ENCODE data around the gene OSTF1.

The OSTF1 gene

DNA sequence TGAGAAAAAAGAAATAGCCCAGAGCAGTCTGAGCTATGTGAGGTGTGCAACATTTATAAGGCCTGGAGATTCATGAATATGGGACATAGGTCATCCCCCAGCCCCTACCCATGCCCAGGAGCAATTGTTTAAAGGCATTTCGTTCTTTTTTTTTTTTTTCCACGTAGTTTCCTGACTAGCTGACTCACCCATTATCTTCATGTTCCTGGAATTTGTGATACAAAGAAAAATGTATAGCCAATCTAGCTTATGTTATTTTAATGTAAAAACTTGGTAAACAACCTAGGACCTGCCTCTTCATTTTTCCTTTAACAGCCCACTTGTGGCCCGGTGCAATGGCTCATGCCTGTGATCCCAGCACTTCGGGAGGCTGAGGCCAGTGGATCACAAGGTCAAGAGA, 81.3 kb downstream of the OSTF1 start:
- DNase-seq = peak; percentile 26

DNA sequence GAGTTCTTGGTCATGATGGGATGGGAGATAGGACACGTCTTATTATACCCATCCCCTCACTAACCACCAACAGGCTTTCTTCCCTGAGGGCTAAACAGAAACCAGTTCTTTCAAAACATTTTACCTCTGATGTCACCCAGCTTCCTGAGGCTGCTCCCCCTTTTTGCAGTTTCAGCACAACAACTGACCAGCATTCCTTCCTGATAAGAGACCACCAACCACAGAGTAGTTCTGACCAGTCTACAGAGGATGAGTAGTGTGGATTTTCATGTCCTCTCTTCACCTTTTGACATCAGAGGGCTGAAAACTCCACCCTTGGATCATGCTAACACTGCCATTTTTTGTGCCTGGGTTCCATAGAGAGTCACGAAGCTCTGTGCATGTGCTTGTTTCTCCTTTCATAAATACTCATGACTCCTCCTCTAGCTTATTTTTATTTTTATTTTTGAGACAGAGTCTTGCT, 82.6 kb downstream of the OSTF1 start:
- DNase-seq = peak; percentile 39

GRCh38 chr9:75175395-75175794, 87.1 kb downstream of the OSTF1 start:
- no peak for DNase-seq

DNA sequence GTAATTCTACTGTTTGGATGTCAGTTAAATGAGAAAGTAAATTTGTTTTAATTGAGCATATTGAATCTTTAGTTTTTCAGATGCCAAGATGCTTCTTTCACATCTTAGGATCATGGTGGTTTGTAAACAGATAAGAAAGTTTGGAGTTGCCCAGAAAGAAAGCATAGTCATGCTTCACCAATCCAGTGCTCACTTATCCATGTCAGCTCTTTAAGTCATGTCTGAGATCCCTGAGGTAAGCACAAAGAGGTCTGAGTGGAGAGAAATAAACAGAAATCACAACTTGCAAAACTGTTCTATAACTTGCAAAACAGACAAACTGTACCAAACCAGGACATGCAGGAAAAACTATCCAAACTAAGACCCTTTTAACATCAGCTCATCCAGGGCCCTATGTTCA, 87.7 kb downstream of the OSTF1 start:
- no peak for DNase-seq

DNA sequence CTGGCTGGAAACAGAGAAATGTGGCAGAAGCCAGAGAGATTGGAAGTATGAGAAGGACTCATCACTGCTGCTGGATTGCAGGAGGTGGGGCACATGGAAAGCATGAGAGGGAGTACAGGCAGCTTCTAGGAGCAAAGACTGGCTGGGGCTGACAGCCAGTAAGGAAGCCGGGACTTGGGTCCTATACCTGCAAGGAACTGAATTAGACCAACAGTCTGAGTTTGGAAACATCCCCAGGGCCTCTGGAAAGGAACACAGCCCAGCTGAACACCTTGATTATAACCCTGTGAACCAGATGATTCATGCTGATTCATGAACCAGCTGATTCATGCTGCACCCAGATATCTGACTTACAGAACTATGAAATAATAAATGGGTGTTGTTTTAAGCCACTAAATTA, 93.4 kb downstream of the OSTF1 start:
- DNase-seq = peak; percentile 56

GRCh38 chr9:75183306-75183705, 95.0 kb downstream of the OSTF1 start:
- no peak for DNase-seq

- no peak for DNase-seq
These were observed 96.2 kb downstream of the OSTF1 start for GRCh38 chr9:75184471-75184870.

DNA sequence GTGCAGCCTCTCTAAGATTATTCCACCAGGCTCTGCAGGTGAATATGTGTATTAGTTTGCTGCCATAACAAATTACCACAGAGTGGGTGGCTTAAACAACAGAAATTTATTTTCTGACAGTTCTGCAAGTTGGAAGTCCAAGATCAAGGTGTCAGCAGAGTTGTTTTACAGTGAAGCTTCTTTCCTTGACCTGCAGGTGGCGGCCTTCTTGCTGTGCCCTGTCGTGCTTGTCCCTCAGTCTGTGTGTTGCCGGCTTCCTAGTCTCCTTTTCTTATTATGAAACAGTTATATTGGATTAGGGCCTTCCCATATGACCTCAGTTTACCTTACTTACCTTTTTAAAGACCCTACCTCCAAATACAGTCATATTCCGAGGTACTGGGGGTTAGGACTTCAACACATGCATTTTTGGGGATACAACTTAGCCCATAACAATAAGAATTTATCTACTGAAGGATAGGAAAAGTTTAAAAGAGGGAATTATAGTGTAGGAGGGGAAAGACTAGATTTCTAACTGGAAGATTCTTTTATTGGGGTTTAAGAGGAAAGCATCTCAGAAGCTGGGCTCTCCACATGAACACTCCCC, 97.4 kb downstream of the OSTF1 start:
- peak; percentile 77 for DNase-seq

GRCh38 chr9:75186767-75187380, 98.6 kb downstream of the OSTF1 start:
- peak; percentile 60 for DNase-seq

DNA sequence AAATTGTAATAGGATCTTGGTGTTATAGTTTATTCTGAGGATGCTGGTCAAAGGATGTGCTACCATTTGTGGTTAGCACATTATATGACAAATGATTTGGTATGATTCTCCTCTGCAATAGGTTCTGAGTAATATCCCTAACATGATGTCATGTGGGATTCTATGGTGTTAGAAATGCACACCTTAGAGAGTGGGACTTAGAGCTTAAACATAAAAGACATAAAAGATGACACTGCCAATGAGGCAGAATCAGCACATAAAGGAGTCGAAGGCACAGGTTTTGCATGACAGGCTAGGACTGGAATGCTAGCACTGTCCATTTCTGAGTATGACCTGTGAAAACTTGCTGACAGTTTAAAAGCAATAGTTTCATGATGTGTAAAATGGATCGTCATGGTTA, 100.4 kb downstream of the OSTF1 start:
- DNase-seq = no peak

GRCh38 chr9:75190762-75191161, 102.4 kb downstream of the OSTF1 start:
- DNase-seq = no peak

Measured in hematopoietic multipotent progenitor cell treated with erythropoietin and hydrocortisone succinate and interleukin-3 and kit ligand, for 6 days (in vitro differentiated cells).